T-cell (primary cell): ENCODE measurements around the gene STK32B. TPM values are rescaled to one million over a fixed set of nuclear protein-coding genes. Genes with fewer than 3 reads are reported as not detected.

Experiments
- ATAC-seq, 4 experiments: fragments of 200-7000 bp in 3 of 4; fragments of 150-1000 bp in 1 of 4; cut with Tn5 transposase; replicated peaks in 1 of 4; 1 replicate in 3 of 4; 2 replicates in 1 of 4; pipeline ENCODE4 v1.10.0; 2021; ENCODE audit warnings: moderate library complexity in 3 of 4, mild to moderate bottlenecking in 2 of 4, moderate number of reproducible peaks in 1 of 4
- CTCF ChIA-PET, 2 donors: fragments of 300-600 bp; sonication (Branson Sonifier 250); formaldehyde crosslinking; loops; one replicate each; lab custom pipeline; 2022; ENCODE audit warnings: antibody characterized with exemption in 2 of 2; lab: Charles Lee
- POLR2A ChIA-PET, 2 donors: fragments of 300-600 bp; sonication (Branson Sonifier 250); formaldehyde crosslinking; loops; one replicate each; lab custom pipeline; 2022; ENCODE audit warnings: antibody characterized with exemption in 2 of 2; lab: Charles Lee
- DNase-seq, 35 experiments: peaks; one replicate each; pipeline versions ENCODE4 v3.0.0 to v3.0.0-alpha.2; 2013 to 2023
- H3K27ac ChIP-seq: one replicate; pipeline ENCODE4 v1.5.1; 2013; ENCODE audit warnings: low read length
- H3K27me3 ChIP-seq, 2 experiments: replicated peaks in 1 of 2; 1 replicate in 1 of 2; 2 replicates in 1 of 2; pipeline versions ENCODE4 v1.6.1 to v1.7.0; 2013; ENCODE audit warnings: low read length in 1 of 2, mixed read lengths in 1 of 2; ENCODE audit not compliant: control insufficient read depth in 2 of 2, insufficient read depth in 2 of 2; ENCODE audit errors: extremely low read depth in 1 of 2
- H3K36me3 ChIP-seq, 2 donors: 1 replicate in 1 of 2; 2 replicates in 1 of 2; pipeline versions ENCODE4 v1.6.1 to v1.7.0; 2013; ENCODE audit warnings: low read length in 1 of 2; ENCODE audit not compliant: control insufficient read depth in 2 of 2, insufficient read depth in 1 of 2; ENCODE audit errors: extremely low read depth in 1 of 2
- H3K4me1 ChIP-seq, 2 experiments: 1 replicate in 1 of 2; 2 replicates in 1 of 2; pipeline versions ENCODE4 v1.6.1 to v1.7.0; 2013; ENCODE audit warnings: low read length in 2 of 2, mixed read lengths in 1 of 2; ENCODE audit not compliant: insufficient read depth in 2 of 2, control insufficient read depth in 1 of 2; ENCODE audit errors: extremely low read depth in 1 of 2
- H3K4me3 ChIP-seq, 2 donors: 1 replicate in 1 of 2; 2 replicates in 1 of 2; pipeline versions ENCODE4 v1.5.1 to v1.7.0; 2013; ENCODE audit warnings: mild to moderate bottlenecking in 2 of 2, low read length in 1 of 2, moderate library complexity in 1 of 2; ENCODE audit not compliant: control insufficient read depth in 1 of 2; ENCODE audit errors: extremely low read depth in 1 of 2
- H3K9me3 ChIP-seq: 2 replicates; pipeline ENCODE4 v1.7.0; 2013
- H3K27ac Mint-ChIP-seq, 2 donors: one replicate each; pipeline ENCODE4 v1.8.0; 2020 to 2021; ENCODE audit warnings: mild to moderate bottlenecking in 2 of 2, mixed read lengths in 2 of 2
- H3K27me3 Mint-ChIP-seq, 2 donors: one replicate each; pipeline ENCODE4 v1.8.0; 2021 to 2022; ENCODE audit warnings: mixed read lengths in 2 of 2
- H3K36me3 Mint-ChIP-seq: one replicate; pipeline ENCODE4 v1.8.0; 2021; ENCODE audit warnings: mixed read lengths
- H3K4me1 Mint-ChIP-seq, 3 donors: one replicate each; pipeline ENCODE4 v1.8.0; 2020 to 2022; ENCODE audit warnings: mixed read lengths in 3 of 3, mild to moderate bottlenecking in 1 of 3
- H3K4me3 Mint-ChIP-seq, 3 donors: one replicate each; pipeline ENCODE4 v1.8.0; 2020 to 2022; ENCODE audit warnings: mild to moderate bottlenecking in 3 of 3, mixed read lengths in 3 of 3, moderate library complexity in 3 of 3
- H3K9me3 Mint-ChIP-seq, 3 donors: one replicate each; pipeline ENCODE4 v1.8.0; 2020 to 2022; ENCODE audit warnings: mixed read lengths in 3 of 3
- WGBS: methylation state at CpG from one replicate; pipeline ENCODE4 v1.1.5; 2013; ENCODE audit warnings: missing lambda C conversion rate; ENCODE audit not compliant: insufficient coverage; 5-methylcytosine and 5-hydroxymethylcytosine counted together
- total RNA-seq, 35 experiments: library from RNA in 6 of 35; stranded (reverse) in 6 of 35; fragments of 120-200 nt in 1 of 35; gene quantifications; one replicate each; pipeline versions ENCODE4 v1.2.1 to v1.2.4 and lab custom pipeline; 2013 to 2026

The STK32B gene
- total RNA-seq, 5 donors from 2014 or later (not counting 1 experiment from before 2014, with no cell fraction given) = 0.12 to 0.20 (median 0.15) TPM; not detected in 2

DNA sequence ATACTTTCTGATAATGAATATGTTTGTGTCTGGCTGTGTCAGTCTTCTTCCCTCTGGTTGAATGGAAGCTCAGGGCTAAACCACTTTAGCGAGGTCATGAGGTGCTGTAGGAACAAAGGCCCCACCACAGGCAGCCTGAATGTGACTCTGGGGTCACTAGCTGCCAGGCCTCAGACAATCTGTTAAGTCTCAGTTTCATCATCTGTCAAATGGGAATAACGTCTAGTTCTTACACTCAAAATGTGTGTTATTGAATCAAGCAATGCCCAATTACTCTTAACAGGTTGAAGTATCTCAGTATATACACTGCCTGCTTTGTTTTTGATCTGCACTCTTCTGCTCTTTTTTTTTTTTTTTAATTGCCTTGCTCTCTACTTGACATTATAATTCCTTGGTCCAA, 148.6 kb downstream of the STK32B start:
- Mint-ChIP-seq H3K9me3 (peaks cover 0 to 8% (median 7%) of the 10 kb centered on the region in 3 donors), H3K27me3 (no peaks in the 10 kb centered on the region), H3K36me3 (no peaks in the 10 kb centered on the region), H3K27ac (no peak overlapping the region), H3K4me1 (no peaks in the 10 kb centered on the region), H3K4me3 (no peak overlapping the region)
- Histone ChIP-seq H3K27ac (no peak overlapping the region), H3K36me3 (no peaks in the 10 kb centered on the region), H3K27me3 (no peaks in the 10 kb centered on the region), H3K4me3 (no peak overlapping the region), H3K4me1 (no peaks in the 10 kb centered on the region), H3K9me3 (no peaks in the 10 kb centered on the region)
- ChIA-PET POLR2A (no interaction called here), CTCF (no interaction called here)
- ATAC-seq = no peak
- no peak for DNase-seq
- WGBS = 100% methylated on average over 1 of the region's 2 CpGs

DNA sequence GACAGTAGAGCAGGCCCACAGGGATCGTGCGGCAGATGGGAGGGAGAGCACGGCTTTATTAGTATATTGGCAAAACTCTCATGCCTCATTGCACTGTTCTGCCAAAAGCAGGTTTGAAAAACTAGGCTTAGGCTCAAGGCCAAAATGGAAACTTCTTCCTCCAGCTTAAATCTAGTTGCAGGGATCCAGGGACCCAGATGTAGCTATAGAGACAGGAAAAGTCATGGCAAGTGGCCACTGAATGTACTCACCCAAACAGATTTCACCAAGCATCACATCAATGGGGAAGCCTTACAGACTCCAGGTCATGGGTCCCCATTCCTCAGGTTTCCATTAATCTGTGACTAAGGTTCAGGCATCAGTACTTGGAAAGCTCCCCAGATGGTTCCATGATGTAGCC, 149.2 kb downstream of the STK32B start:
- POLR2A ChIA-PET = no interaction called here
- no peaks in the 10 kb centered on the region for H3K4me1 Mint-ChIP-seq
- H3K9me3 Mint-ChIP-seq = peaks cover 0 to 11% (median 7%) of the 10 kb centered on the region in 3 donors
- no peaks in the 10 kb centered on the region for H3K9me3 ChIP-seq
- CTCF ChIA-PET = no interaction called here
- ATAC-seq (no peak), DNase-seq (no peak)
- H3K4me3 ChIP-seq = no peak overlapping the region
- H3K4me1 ChIP-seq = no peaks in the 10 kb centered on the region
- H3K27ac ChIP-seq = no peak overlapping the region
- no peaks in the 10 kb centered on the region for H3K27me3 Mint-ChIP-seq
- H3K36me3 ChIP-seq = no peaks in the 10 kb centered on the region
- no peak overlapping the region for H3K27ac Mint-ChIP-seq
- peaks cover 0 to 1% of the 10 kb centered on the region in 2 experiments for H3K27me3 ChIP-seq
- H3K4me3 Mint-ChIP-seq = no peak overlapping the region
- WGBS = no CpG with 5 or more reads among the region's 3 CpGs
- H3K36me3 Mint-ChIP-seq = no peaks in the 10 kb centered on the region

- no peak for ATAC-seq
- Histone ChIP-seq H3K9me3 (no peaks in the 10 kb centered on the region), H3K4me3 (no peak overlapping the region), H3K27me3 (peaks cover 0 to 2% of the 10 kb centered on the region in 2 experiments), H3K27ac (no peak overlapping the region), H3K36me3 (no peaks in the 10 kb centered on the region), H3K4me1 (no peaks in the 10 kb centered on the region)
- H3K36me3 Mint-ChIP-seq = no peaks in the 10 kb centered on the region
- H3K4me3 Mint-ChIP-seq = no peak overlapping the region
- no peak for DNase-seq
- 77% methylated on average over 7 of the region's 7 CpGs for WGBS
- ChIA-PET CTCF (no interaction called here), POLR2A (no interaction called here)
- no peak overlapping the region for H3K27ac Mint-ChIP-seq
- no peaks in the 10 kb centered on the region for H3K4me1 Mint-ChIP-seq
- peaks cover 0 to 14% (median 7%) of the 10 kb centered on the region in 3 donors for H3K9me3 Mint-ChIP-seq
- no peaks in the 10 kb centered on the region for H3K27me3 Mint-ChIP-seq
Observed at GRCh38 chr4:5203309-5203992, 152.2 kb downstream of the STK32B start.

GRCh38 chr4:5203993-5204310, 152.7 kb downstream of the STK32B start:
- ChIA-PET CTCF (no interaction called here), POLR2A (no interaction called here)
- Mint-ChIP-seq H3K27me3 (no peaks in the 10 kb centered on the region), H3K4me1 (no peaks in the 10 kb centered on the region), H3K4me3 (no peak overlapping the region), H3K9me3 (peaks cover 0 to 14% (median 7%) of the 10 kb centered on the region in 3 donors), H3K27ac (no peak overlapping the region), H3K36me3 (no peaks in the 10 kb centered on the region)
- Histone ChIP-seq H3K27me3 (peaks cover 0 to 2% of the 10 kb centered on the region in 2 experiments), H3K36me3 (no peaks in the 10 kb centered on the region), H3K9me3 (no peaks in the 10 kb centered on the region), H3K4me3 (no peak overlapping the region), H3K27ac (no peak overlapping the region), H3K4me1 (no peaks in the 10 kb centered on the region)
- ATAC-seq = no peak
- no CpG with 5 or more reads among the region's 3 CpGs for WGBS
- no peak for DNase-seq

DNA sequence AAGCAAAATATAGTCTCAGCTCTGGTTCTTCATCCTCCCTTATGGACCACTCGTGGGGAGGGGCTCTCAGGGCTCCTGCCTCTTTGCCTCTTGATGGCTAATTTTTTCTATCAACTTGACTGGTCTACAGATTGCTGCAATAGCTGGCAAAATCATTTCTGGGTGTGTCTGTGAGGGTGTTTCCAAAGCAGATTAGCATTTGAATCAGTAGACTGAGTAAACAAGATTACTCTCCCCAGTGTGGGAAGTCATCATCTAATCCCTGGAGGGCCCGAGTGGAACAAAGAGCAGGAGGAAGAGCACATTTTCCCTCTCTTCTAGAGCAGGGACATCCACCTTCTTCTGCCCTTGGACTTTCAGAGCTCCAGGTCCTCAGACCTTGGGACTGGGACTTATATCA, 153.5 kb downstream of the STK32B start:
- POLR2A ChIA-PET = no interaction called here
- no peak for ATAC-seq
- Mint-ChIP-seq H3K4me3 (no peak overlapping the region), H3K27ac (no peak overlapping the region), H3K36me3 (no peaks in the 10 kb centered on the region), H3K27me3 (no peaks in the 10 kb centered on the region), H3K9me3 (peaks cover 0 to 14% (median 7%) of the 10 kb centered on the region in 3 donors), H3K4me1 (no peaks in the 10 kb centered on the region)
- Histone ChIP-seq H3K27ac (no peak overlapping the region), H3K27me3 (peaks cover 0 to 2% of the 10 kb centered on the region in 2 experiments), H3K4me3 (no peak overlapping the region), H3K9me3 (no peaks in the 10 kb centered on the region), H3K4me1 (no peaks in the 10 kb centered on the region), H3K36me3 (no peaks in the 10 kb centered on the region)
- no peak for DNase-seq
- CTCF ChIA-PET = no interaction called here
- WGBS = 86% methylated on average over 1 of the region's 2 CpGs

DNA sequence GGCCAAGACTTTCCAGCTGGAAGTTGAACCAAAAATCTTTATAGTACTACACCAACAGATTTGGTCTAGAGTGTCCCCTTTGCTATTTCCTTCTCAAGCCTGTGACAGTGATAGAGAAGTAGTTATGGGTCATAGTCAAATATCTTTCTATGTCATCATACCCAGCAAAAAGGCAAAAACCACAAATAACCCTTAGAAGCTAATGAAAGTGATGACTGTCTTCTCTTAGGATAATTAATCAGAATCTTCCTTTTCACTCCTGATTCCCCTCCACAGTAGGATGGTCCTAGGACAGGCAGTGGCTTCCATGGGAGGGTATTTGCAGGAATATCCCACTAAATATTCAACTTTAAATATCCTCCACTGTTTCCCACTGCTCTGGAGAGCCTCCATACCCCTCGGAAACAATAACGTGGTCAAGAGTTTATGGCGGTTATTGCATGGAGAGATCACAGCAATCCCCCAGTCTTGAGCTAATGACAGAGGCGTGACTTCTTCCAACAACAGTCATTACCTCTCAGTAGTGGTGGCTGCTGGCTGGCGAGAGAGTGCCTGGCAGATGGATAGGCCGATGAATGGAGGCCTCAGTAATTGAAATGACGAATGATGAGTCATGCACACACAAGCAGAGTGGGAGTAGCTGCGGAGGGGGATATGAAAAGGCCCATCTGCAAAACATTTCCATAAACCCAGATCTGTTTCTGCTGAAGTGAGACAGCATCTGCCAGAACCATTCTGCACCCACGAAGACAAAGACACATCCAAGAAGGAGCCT, 154.9 kb downstream of the STK32B start:
- no peaks in the 10 kb centered on the region for H3K27me3 Mint-ChIP-seq
- ChIA-PET POLR2A (no interaction called here), CTCF (no interaction called here)
- H3K36me3 Mint-ChIP-seq = no peaks in the 10 kb centered on the region
- DNase-seq (no peak), ATAC-seq (no peak)
- no peak overlapping the region for H3K27ac ChIP-seq
- H3K27ac Mint-ChIP-seq = no peak overlapping the region
- peaks cover 0 to 2% of the 10 kb centered on the region in 2 experiments for H3K27me3 ChIP-seq
- H3K9me3 Mint-ChIP-seq = peaks cover 4 to 14% (median 7%) of the 10 kb centered on the region in 3 donors
- H3K36me3 ChIP-seq = no peaks in the 10 kb centered on the region
- H3K4me1 Mint-ChIP-seq = no peaks in the 10 kb centered on the region
- no peaks in the 10 kb centered on the region for H3K9me3 ChIP-seq
- H3K4me3 Mint-ChIP-seq = no peak overlapping the region
- H3K4me1 ChIP-seq = no peaks in the 10 kb centered on the region
- no peak overlapping the region for H3K4me3 ChIP-seq
- WGBS = no CpG with 5 or more reads among the region's 9 CpGs
